ENCODE measurements around the gene KNSTRN.

DNA sequence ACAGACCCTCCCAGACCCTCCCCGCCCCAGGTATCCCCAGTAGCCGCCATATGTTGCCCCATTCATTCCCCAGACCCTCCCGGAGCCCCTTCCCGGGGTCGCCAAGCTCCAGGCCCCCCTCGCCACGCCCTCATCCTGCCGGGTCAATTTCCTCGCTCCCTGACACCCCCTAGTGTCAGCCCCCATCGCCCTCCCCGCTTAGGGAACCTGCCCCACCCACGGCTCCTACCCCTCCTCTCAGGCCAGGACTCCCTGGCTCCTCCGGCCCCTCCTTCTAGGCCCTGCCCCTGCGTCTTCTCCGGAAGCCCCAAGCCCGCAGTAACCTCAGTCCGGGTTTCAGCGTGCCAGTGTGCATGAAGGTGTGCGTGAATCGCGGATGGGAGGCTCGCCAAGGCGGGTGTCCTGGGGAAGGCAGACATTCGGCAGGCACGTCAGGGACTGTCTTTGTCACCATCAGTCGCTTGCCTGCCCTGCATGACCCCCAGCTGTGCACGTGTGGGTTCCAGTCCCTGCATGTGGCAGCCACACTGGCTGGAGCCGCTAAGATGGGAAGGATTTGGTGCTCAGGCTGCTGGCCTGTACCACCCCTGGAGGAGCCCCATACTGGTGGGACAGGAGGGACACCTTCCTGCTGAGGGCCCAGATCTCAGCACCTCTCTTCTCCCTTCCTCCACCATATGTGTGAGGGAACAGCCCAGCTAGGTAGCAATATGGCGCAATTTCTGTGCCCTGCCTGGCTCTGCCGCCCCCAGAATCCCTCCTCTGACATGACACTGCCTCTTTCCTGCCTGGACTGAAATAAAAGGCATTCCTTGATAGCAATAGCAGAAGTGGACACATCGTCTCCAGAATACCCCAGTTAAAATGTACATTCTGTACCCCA lies 23.8 kb upstream of the KNSTRN start:
- TF ChIP-seq, protein P1, sequence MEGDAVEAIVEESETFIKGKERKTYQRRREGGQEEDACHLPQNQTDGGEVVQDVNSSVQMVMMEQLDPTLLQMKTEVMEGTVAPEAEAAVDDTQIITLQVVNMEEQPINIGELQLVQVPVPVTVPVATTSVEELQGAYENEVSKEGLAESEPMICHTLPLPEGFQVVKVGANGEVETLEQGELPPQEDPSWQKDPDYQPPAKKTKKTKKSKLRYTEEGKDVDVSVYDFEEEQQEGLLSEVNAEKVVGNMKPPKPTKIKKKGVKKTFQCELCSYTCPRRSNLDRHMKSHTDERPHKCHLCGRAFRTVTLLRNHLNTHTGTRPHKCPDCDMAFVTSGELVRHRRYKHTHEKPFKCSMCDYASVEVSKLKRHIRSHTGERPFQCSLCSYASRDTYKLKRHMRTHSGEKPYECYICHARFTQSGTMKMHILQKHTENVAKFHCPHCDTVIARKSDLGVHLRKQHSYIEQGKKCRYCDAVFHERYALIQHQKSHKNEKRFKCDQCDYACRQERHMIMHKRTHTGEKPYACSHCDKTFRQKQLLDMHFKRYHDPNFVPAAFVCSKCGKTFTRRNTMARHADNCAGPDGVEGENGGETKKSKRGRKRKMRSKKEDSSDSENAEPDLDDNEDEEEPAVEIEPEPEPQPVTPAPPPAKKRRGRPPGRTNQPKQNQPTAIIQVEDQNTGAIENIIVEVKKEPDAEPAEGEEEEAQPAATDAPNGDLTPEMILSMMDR (conservative IDR thresholded peaks at IDR 0.05; ENCODE audit: low read depth, low read length): 0 out of 2 replicates have a peak, but pooled peaks have one; percentile 25
- TF ChIP-seq EZH2phosphoT487 (IDR thresholded peaks at IDR 0.05; ENCODE audit: borderline replicate concordance, low read length) (no peak), EZH2 (IDR thresholded peaks at IDR 0.05; ENCODE audit: low read length, unreplicated experiment) (no peak)

Measured in PC-3 (cell line).